Smooth muscle cell of the coronary artery (primary cell): Measurements from ENCODE around the gene NEURL1. TPM values are rescaled to one million over a fixed set of nuclear protein-coding genes. Genes with fewer than 3 reads are reported as not detected.

ENCODE experiments used
- total RNA-seq: library from RNA; depleted of rRNA; stranded (reverse); fragments of >200 nt; gene quantifications from 2 replicates; pipeline ENCODE4 v1.2.3, GENCODE V29; 2014; ENCODE audit warnings: low replicate concordance

NEURL1 gene, protein sequence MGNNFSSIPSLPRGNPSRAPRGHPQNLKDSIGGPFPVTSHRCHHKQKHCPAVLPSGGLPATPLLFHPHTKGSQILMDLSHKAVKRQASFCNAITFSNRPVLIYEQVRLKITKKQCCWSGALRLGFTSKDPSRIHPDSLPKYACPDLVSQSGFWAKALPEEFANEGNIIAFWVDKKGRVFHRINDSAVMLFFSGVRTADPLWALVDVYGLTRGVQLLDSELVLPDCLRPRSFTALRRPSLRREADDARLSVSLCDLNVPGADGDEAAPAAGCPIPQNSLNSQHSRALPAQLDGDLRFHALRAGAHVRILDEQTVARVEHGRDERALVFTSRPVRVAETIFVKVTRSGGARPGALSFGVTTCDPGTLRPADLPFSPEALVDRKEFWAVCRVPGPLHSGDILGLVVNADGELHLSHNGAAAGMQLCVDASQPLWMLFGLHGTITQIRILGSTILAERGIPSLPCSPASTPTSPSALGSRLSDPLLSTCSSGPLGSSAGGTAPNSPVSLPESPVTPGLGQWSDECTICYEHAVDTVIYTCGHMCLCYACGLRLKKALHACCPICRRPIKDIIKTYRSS
- total RNA-seq = under 0.01 TPM in 2 replicates

DNA sequence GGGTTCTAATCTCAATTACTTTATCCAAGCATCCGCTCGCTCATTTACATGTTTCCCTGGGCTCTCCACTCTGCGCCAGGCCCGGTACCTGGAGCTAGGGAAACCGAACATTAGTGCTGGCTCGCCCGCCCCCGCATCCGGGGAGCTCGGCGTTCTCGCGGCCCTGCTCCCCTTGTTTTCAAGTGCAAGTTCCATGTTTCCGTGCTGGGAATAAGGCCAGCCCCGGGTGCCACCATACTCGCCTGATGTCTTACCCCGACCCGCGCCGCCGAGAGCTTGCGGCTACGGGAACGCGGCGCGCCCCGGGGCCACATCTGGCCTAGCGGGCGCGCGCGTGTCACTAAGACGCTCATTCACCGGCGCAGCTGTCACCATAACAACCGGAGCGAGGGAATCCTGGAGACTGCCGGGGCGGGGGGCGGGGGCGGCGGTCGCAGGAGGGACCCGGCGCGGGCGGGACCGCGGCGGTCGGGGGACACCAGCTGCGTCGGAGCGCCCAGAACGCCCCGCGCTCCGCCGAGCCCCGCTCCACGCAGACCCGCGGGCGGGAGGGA lies at the start of gene NEURL1:
Gene NEURL1, plus strand, starts transcription at position 344 of the 554 bp plus-strand sequence. CDS start 683 bp downstream, outside the sequence.

DNA sequence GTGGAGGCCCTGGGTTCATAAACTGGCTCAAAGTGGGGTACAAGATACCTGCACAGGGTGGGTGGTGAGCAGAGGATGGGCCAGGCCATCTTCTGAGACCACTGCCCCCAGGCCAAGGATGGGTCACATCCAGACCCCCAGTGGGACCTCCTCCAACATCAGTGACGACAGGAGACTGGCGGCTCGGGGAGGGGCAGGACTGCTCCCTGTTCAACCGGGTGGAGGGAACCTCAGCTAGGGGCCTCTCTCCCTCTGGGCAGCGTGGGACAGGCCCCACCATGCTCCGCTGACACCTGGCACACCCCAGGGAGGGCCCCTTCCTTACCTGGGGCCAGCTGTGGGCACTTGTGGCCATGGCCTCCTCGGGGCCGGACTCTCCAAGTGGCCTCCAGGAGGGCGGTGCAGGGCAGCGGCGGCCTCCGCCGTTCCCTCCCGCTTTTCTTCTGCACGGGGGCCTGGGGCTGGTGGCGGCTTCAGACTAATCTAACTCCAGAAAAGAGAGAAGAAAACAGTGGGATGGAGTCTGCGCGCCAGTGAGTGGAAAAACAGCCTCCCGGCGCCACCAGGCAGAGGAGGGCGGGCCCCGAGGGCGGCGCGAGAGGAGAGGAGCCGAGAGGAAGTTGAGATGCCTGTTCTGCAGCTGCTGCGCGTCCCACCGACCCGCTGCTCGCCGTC lies 41.5 kb upstream of the NEURL1 start, which contains the start of gene CALHM2:
Gene CALHM2, minus strand, starts transcription at position 540 of the 675 bp plus-strand sequence. CDS start 2,429 bp downstream, outside the sequence.

GRCh38 chr10:103458720-103459119 lies 34.8 kb upstream of the NEURL1 start, which contains the start of gene CALHM1:
Gene CALHM1, minus strand, starts transcription at chr10:103458900. Its CDS starts 149 bp downstream, at chr10:103458751.

DNA sequence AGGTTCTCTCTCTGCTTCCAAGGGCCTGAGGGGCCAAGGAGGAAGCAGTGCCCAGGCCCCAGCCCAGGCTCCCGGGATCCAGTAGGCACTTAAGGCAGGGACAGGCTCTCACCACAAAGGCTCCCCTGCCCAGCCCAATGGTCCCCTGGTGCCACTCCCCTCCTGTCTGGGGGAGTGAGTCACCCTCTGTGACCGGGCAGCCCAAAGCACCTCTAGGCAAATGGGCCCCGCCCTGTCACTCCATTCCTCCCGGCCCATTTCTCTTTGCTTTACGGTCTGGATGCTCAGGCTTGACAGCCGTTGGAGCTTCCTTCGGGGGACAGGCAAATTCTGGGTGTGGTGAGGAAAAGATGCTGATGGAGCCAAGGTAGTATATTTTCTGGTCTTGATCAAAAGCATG lies 14.4 kb upstream of the NEURL1 start, which contains the start of gene CALHM3:
Gene CALHM3, minus strand, starts transcription at position 106 of the 400 bp plus-strand sequence. CDS start 208 bp downstream, outside the sequence.

Other genes with a start within 250 kb of the NEURL1 start
- gene RPEL1, start 247.8 kb upstream of the NEURL1 start, total RNA-seq = 0.08 and 0.12 TPM in 2 replicates
- gene INA, start 216.6 kb upstream of the NEURL1 start, total RNA-seq = 0.30 and 0.35 TPM in 2 replicates
- 8.0 and 9.8 TPM in 2 replicates for gene PCGF6, start 142.6 kb upstream of the NEURL1 start, total RNA-seq
- 2.8 and 2.9 TPM in 2 replicates for gene TAF5, start 125.7 kb upstream of the NEURL1 start, total RNA-seq
- 100 and 182 TPM in 2 replicates for gene ATP5MK, start 97.2 kb upstream of the NEURL1 start, total RNA-seq
- gene PDCD11, start 97.1 kb upstream of the NEURL1 start, total RNA-seq = 30.2 and 34.2 TPM in 2 replicates
- 19.0 and 27.1 TPM in 2 replicates for gene CALHM2, start 41.3 kb upstream of the NEURL1 start, total RNA-seq
- gene CALHM1, start 34.8 kb upstream of the NEURL1 start, total RNA-seq = not detected in 2 replicates
- gene CALHM3, start 14.5 kb upstream of the NEURL1 start, total RNA-seq = not detected in 2 replicates